GM19240 (cell line): ENCODE results near the gene CP.
"Not testable (repeated sequence)": the region's sequence is repeated elsewhere in the genome, so short reads cannot be mapped to it uniquely, and the experiment has no call there.

ENCODE experiments used
- DNase-seq: peaks from one replicate; pipeline ENCODE4 v3.0.0; 2011; ENCODE audit warnings: low spot score; ENCODE audit not compliant: insufficient read length

The CP gene

GRCh38 chr3:149227591-149228268 is 6.1 kb upstream of the CP start:
- no peak for DNase-seq

- no peak for DNase-seq
Measured at GRCh38 chr3:149226776-149227175, 5.1 kb upstream of the CP start.

GRCh38 chr3:149224736-149225594 is 3.3 kb upstream of the CP start:
- DNase-seq: no peak

GRCh38 chr3:149223461-149223820 is 1.8 kb upstream of the CP start:
- DNase-seq: no peak

- DNase-seq: not testable (repeated sequence)
Measured at GRCh38 chr3:149219380-149220121, 2.1 kb downstream of the CP start.

GRCh38 chr3:149217347-149217746 is 4.3 kb downstream of the CP start:
- no peak for DNase-seq

- no peak for DNase-seq
Measured at GRCh38 chr3:149216193-149216869, 5.3 kb downstream of the CP start.

- DNase-seq: no peak
Measured at GRCh38 chr3:149215515-149215914, 6.1 kb downstream of the CP start.

- no peak for DNase-seq
Measured at GRCh38 chr3:149214702-149215101, 6.9 kb downstream of the CP start.

GRCh38 chr3:149212386-149212785 is 9.2 kb downstream of the CP start:
- DNase-seq: no peak

GRCh38 chr3:149209431-149209830 is 12.2 kb downstream of the CP start:
- no peak for DNase-seq

GRCh38 chr3:149207475-149207874 is 14.2 kb downstream of the CP start:
- no peak for DNase-seq

- DNase-seq: no peak
Measured at GRCh38 chr3:149204390-149204991, 17.1 kb downstream of the CP start.

GRCh38 chr3:149203758-149204157 is 17.9 kb downstream of the CP start:
- DNase-seq: peak; percentile 14

- DNase-seq: no peak
Measured at GRCh38 chr3:149199474-149199873, 22.2 kb downstream of the CP start.

- DNase-seq: no peak
Measured at GRCh38 chr3:149198611-149199010, 23.0 kb downstream of the CP start.

GRCh38 chr3:149197669-149198068 is 24.0 kb downstream of the CP start:
- no peak for DNase-seq

GRCh38 chr3:149196805-149197592 is 24.6 kb downstream of the CP start:
- DNase-seq: not testable (repeated sequence)

- DNase-seq: no peak
Measured at GRCh38 chr3:149195221-149195620, 26.4 kb downstream of the CP start.

- DNase-seq: no peak
Measured at GRCh38 chr3:149188494-149188893, 33.1 kb downstream of the CP start.
